ENCODE data around the gene SIM1.
A peak's percentile ranks its signal among the peaks of the same experiment; 100 is the strongest.

Gene SIM1

GRCh38 chr6:100392423-100392822 is 72.3 kb downstream of the SIM1 start:
- H3K4me3 ChIP-seq (replicated peaks in 1 of 2; ENCODE audit: low read depth in 2 of 2, low read length in 2 of 2): no peak overlapping the region
- no peak for DNase-seq (ENCODE audit: low read depth in 2 of 2)
- TF ChIP-seq, protein P1, sequence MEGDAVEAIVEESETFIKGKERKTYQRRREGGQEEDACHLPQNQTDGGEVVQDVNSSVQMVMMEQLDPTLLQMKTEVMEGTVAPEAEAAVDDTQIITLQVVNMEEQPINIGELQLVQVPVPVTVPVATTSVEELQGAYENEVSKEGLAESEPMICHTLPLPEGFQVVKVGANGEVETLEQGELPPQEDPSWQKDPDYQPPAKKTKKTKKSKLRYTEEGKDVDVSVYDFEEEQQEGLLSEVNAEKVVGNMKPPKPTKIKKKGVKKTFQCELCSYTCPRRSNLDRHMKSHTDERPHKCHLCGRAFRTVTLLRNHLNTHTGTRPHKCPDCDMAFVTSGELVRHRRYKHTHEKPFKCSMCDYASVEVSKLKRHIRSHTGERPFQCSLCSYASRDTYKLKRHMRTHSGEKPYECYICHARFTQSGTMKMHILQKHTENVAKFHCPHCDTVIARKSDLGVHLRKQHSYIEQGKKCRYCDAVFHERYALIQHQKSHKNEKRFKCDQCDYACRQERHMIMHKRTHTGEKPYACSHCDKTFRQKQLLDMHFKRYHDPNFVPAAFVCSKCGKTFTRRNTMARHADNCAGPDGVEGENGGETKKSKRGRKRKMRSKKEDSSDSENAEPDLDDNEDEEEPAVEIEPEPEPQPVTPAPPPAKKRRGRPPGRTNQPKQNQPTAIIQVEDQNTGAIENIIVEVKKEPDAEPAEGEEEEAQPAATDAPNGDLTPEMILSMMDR (IDR thresholded peaks at IDR 0.05; ENCODE audit: low read depth, low read length): no peak

DNA sequence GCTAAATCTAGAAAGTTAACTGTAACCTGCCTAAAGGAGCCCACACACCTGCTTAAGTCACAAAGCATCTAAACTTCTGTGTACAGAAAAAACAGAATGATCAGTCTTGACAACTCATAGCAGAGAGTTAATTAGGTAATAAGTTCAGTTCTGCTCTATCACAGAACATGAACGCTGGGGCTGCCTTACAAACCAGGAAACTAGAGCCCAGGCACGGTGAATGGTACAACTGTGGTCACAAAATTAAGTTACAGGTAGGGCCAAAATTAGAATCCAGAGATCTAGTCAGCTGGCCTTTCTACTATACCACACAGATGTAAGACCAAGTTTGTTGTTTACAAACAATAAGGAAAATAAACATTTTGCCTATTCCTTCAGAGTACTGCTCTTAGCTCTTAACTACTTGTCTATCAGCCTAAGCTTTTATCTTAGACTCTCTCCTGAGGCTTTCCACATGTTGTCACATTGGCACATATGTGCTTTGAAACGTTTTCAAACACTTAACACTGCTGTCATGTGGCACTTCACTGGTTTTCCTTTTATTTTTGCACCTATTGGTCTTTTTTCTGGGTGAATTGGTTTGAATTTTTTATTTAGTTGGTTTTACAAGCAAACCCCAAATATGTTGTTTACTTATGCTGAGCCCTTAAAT is 75.7 kb downstream of the SIM1 start:
- DNase-seq (ENCODE audit: low read depth in 2 of 2): no peak
- TF ChIP-seq, protein P1 (IDR thresholded peaks at IDR 0.05; ENCODE audit: low read depth, low read length): no peak
- H3K4me3 ChIP-seq (replicated peaks in 1 of 2; ENCODE audit: low read depth in 2 of 2, low read length in 2 of 2): no peak overlapping the region

GRCh38 chr6:100382767-100383195 is 81.9 kb downstream of the SIM1 start:
- peak in 1 of 2 donors; percentile 30 for DNase-seq (ENCODE audit: low read depth in 2 of 2)
- H3K4me3 ChIP-seq (replicated peaks in 1 of 2; ENCODE audit: low read depth in 2 of 2, low read length in 2 of 2): no peak overlapping the region
- TF ChIP-seq, protein P1 (IDR thresholded peaks at IDR 0.05; ENCODE audit: low read depth, low read length): no peak

GRCh38 chr6:100382031-100382430 is 82.7 kb downstream of the SIM1 start:
- no peak for DNase-seq (ENCODE audit: low read depth in 2 of 2)
- H3K4me3 ChIP-seq (replicated peaks in 1 of 2; ENCODE audit: low read depth in 2 of 2, low read length in 2 of 2): no peak overlapping the region
- TF ChIP-seq, protein P1 (IDR thresholded peaks at IDR 0.05; ENCODE audit: low read depth, low read length): no peak

- TF ChIP-seq, protein P1 (IDR thresholded peaks at IDR 0.05; ENCODE audit: low read depth, low read length): no peak
- no peak overlapping the region for H3K4me3 ChIP-seq (replicated peaks in 1 of 2; ENCODE audit: low read depth in 2 of 2, low read length in 2 of 2)
- DNase-seq (ENCODE audit: low read depth in 2 of 2): peak; percentile 3 to 32
Observed at GRCh38 chr6:100381111-100381510, 83.6 kb downstream of the SIM1 start.

- no peak overlapping the region for H3K4me3 ChIP-seq (replicated peaks in 1 of 2; ENCODE audit: low read depth in 2 of 2, low read length in 2 of 2)
- TF ChIP-seq, protein P1 (IDR thresholded peaks at IDR 0.05; ENCODE audit: low read depth, low read length): no peak
- DNase-seq (ENCODE audit: low read depth in 2 of 2): peak in 1 of 2 donors; percentile 35
Observed at GRCh38 chr6:100379386-100379785, 85.3 kb downstream of the SIM1 start.

DNA sequence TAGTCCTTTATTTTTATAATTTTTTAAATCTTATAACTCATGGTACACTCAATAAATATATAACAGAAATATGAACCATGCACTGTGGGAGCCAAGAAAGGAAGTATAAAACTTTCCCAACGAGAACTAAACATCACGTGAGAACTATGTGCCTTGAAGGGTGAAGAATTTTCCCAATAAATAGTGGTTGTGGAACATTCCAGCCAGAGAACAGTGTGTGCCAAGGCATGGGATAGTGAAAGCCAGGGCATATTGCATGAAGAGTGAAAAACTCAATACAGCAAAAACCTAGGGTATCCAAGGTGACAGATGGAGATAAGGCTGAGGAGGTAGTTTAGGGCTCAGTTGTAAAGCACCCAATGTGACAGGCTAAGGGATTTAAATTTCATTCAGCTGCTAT is 86.1 kb downstream of the SIM1 start:
- TF ChIP-seq, protein P1 (IDR thresholded peaks at IDR 0.05; ENCODE audit: low read depth, low read length): no peak
- no peak for DNase-seq (ENCODE audit: low read depth in 2 of 2)
- H3K4me3 ChIP-seq (replicated peaks in 1 of 2; ENCODE audit: low read depth in 2 of 2, low read length in 2 of 2): no peak overlapping the region

Data from cardiac fibroblast (primary cell).